ENCODE data around the gene PMPCA.

PMPCA gene

DNA sequence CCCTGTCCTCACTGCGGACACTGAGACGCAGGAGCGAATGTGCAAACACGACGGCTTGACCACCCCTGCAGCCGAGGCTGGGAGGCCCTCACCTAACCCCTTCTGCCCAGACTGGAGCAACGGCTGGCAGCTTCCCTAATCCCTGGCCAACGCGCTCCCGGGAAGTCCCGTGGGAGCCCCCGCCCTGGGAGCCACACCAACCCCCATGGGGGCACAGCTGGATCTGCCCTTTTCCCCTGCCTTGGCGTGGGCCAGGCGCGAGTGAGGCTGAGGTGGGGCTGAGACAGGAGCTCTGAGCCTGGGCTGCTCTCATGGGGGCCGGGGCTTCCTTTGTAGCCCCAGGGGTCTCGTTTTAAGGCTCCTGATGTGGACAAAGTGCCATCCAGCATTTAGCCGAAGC lies 42.3 kb upstream of the PMPCA start:
- Histone ChIP-seq H3K9me3 (no peaks in the 10 kb centered on the region), H3K27me3 (no peaks in the 10 kb centered on the region), H3K4me1 (peaks cover 28% of the 10 kb centered on the region), H3K36me3 (peaks cover 9% of the 10 kb centered on the region), H3K4me3 (ENCODE audit: low read depth, low read length) (no peak overlapping the region)
- TF ChIP-seq CTCF (IDR thresholded peaks at IDR 0.05; ENCODE audit: low read depth, low read length) = no peak
- DNase-seq = no peak

GRCh38 chr9:136370037-136370436 lies 40.4 kb upstream of the PMPCA start:
- no peak for TF ChIP-seq CTCF (IDR thresholded peaks at IDR 0.05; ENCODE audit: low read depth, low read length)
- Histone ChIP-seq H3K27me3 (no peaks in the 10 kb centered on the region), H3K4me1 (peaks cover 23% of the 10 kb centered on the region), H3K9me3 (no peaks in the 10 kb centered on the region), H3K36me3 (peaks cover 7% of the 10 kb centered on the region), H3K4me3 (ENCODE audit: low read depth, low read length) (no peak overlapping the region)
- no peak for DNase-seq

- Histone ChIP-seq H3K4me3 (ENCODE audit: low read depth, low read length) (no peak overlapping the region), H3K9me3 (no peaks in the 10 kb centered on the region), H3K27me3 (no peaks in the 10 kb centered on the region), H3K4me1 (peaks cover 18% of the 10 kb centered on the region), H3K36me3 (peaks cover 16% of the 10 kb centered on the region)
- no peak for DNase-seq
- no peak for TF ChIP-seq CTCF (IDR thresholded peaks at IDR 0.05; ENCODE audit: low read depth, low read length)
These were observed 39.5 kb upstream of the PMPCA start for GRCh38 chr9:136370687-136371532.

- Histone ChIP-seq H3K36me3 (peaks cover 18% of the 10 kb centered on the region), H3K4me1 (peaks cover 18% of the 10 kb centered on the region), H3K4me3 (ENCODE audit: low read depth, low read length) (no peak overlapping the region), H3K9me3 (no peaks in the 10 kb centered on the region), H3K27me3 (no peaks in the 10 kb centered on the region)
- TF ChIP-seq CTCF (IDR thresholded peaks at IDR 0.05; ENCODE audit: low read depth, low read length) = no peak
- no peak for DNase-seq
These were observed 39.0 kb upstream of the PMPCA start for GRCh38 chr9:136371533-136371880.

DNA sequence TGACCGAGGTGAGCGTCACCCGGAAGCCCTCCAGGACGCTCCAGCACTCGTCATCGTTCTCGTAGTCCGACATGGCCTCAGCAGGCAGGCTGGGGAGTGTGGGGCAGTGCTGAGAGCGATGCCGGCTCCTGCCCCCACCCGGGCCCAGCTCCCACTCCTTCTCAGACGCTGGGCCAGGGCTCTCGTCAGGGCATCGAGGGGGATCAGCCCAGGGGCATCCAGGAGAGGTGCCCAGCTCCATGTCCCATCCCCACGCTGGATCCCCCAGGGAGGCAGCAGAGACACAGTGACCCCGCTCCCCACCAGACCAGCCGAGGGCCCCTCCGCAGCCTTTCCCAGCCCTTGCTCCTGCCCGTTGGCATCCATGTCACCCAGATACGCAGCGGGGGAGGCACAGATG lies 38.5 kb upstream of the PMPCA start:
- TF ChIP-seq CTCF (IDR thresholded peaks at IDR 0.05; ENCODE audit: low read depth, low read length) = no peak

GRCh38 chr9:136372561-136373299 lies 37.7 kb upstream of the PMPCA start:
- peaks cover 18% of the 10 kb centered on the region for H3K4me1 ChIP-seq
- peak; percentile 76 for DNase-seq
- H3K36me3 ChIP-seq = peaks cover 18% of the 10 kb centered on the region
- H3K4me3 ChIP-seq (ENCODE audit: low read depth, low read length) = peak overlapping the region; percentile 62
- H3K27me3 ChIP-seq = no peaks in the 10 kb centered on the region
- TF ChIP-seq CTCF (IDR thresholded peaks at IDR 0.05; ENCODE audit: low read depth, low read length) = peak; percentile 56
- no peaks in the 10 kb centered on the region for H3K9me3 ChIP-seq

More for the DNA sequence above, 38.5 kb upstream of the PMPCA start:
- Histone ChIP-seq H3K4me3 (ENCODE audit: low read depth, low read length) (peak overlapping the region; percentile 62), H3K36me3 (peaks cover 18% of the 10 kb centered on the region), H3K4me1 (peaks cover 18% of the 10 kb centered on the region), H3K27me3 (no peaks in the 10 kb centered on the region), H3K9me3 (no peaks in the 10 kb centered on the region)
- DNase-seq = no peak

Data from BE2C (cell line).